ENCODE measurements around the gene TMIGD3. TPM values are rescaled to one million over a fixed set of nuclear protein-coding genes. Genes with fewer than 3 reads are reported as not detected.

Gene TMIGD3
- total RNA-seq, 1 donor from 2014 or later: 1.2 TPM

GRCh38 chr1:111512132-111512889 lies 8.9 kb upstream of the TMIGD3 start:
- ATAC-seq: no peak
- intact Hi-C loops (cut with DNase I): no loop called here
- no peak for DNase-seq (ENCODE audit: low spot score)

- DNase-seq (ENCODE audit: low spot score): no peak
- no peak for ATAC-seq
- intact Hi-C loops (cut with DNase I): no loop called here
These were observed 7.9 kb upstream of the TMIGD3 start for GRCh38 chr1:111511370-111511769.

DNA sequence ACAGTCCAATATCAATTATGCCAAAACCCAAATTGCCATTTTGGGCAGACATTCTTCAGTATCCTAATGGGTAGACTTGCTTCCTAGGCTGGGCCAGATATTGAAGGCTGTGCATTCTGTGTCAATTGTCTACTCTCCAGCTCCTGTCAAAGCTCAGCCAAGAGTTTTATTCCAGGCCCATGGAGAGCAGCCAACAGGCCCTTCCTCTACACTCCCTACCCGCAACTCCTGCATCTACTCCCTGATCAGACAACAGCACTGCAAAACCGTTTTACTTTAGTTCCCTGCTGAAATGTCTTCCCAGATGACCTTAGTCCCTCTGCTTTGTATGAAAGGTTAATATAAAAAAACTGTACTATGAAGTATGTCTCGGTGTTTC lies 6.6 kb upstream of the TMIGD3 start:
- no peak for ATAC-seq
- intact Hi-C loops (cut with DNase I): loop anchor here (5.0 to 10.0 kb wide), 2 partner anchors 142 to 235 kb away; no protein-coding TSS in a partner anchor

DNA sequence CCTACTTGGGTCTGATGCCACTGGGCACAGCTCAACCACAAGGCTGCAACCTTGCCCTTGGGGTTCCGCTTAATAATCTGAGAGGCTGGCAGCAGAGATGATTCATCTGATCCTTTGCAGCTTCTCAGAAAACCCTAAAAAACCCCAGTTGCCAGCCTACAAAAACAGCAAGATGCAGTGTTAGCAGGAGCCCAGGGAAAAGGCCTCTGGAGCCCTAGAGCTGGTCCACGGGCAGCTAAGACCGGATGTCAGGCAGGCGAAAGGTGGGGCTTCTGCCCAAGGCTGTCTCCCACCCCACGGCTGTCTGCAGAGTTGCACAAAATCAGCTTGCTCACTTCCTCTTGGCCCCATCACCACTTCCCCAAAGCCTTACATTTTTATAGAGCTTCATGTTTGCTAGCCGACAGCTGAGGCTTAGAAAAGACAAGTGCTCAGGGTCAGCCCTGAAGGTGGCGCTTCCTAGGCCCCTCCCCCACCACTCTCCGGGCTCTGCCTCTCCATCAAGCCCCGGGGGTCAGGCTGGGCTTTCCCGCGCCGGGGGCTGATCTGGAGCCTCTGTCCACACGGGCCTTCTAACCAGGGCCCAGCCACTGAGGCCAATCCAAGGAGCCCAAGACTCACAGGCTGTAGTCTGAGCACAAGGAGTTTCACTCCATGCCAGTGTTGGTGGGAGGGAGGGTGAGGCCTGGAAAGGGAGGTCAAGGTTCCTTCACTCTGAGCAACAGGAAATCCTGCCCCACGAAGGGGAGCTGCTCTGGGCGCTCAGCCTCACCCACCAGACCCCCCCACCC lies 4.2 kb upstream of the TMIGD3 start:
- peak; percentile 87 for ATAC-seq
- peak; percentile 87 for DNase-seq (ENCODE audit: low spot score)
- intact Hi-C loops (cut with DNase I): loop anchor here (5.0 to 10.0 kb wide), 2 partner anchors 145 to 237 kb away; no protein-coding TSS in a partner anchor

More for the DNA sequence above, 6.6 kb upstream of the TMIGD3 start:
- no peak for DNase-seq (ENCODE audit: low spot score)

DNA sequence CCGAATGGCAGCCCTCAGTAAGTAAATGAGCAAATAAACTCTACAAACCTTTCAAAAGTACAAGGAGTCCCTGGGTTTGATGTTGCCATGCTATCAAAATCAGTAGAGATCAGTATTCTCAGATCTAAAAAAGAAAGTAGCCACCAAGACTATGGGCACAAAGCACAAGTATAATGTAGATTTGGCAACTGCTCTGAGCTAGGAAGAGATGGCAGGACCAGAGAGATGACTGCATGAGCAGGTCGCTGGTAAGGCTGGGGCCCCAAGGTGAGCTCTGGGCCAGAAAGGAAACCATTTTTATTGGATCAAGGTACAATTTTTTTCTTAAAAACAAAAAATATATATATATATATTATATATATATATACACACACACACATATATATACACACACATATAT lies 3.1 kb upstream of the TMIGD3 start:
- DNase-seq (ENCODE audit: low spot score) (no peak), ATAC-seq (no peak)
- intact Hi-C loops (cut with DNase I): loop anchor here (5.0 to 10.0 kb wide), 2 partner anchors 146 to 238 kb away; no protein-coding TSS in a partner anchor

- intact Hi-C loops (cut with DNase I): loop anchor here (5.0 to 10.0 kb wide), 2 partner anchors 147 to 239 kb away; no protein-coding TSS in a partner anchor
These were observed 2.2 kb upstream of the TMIGD3 start for GRCh38 chr1:111505641-111506119.

DNA sequence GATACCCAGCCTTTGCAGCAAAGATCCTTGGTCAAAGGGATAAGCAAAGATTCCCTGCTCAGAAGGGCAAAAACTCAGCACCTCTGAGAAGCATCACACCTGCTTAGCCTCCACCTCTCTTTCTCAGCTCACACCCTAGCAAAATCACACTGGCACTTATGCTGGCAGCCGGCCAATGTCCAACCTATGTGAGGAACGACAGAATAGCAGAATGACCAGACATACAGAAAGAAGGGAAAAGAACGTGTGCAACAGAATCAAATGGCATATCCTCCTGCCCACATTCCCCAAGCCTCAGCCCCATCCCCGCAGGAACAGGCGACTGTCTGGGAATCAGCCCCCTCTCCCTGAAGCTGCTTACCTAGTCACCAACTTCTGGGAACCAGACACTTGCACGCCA lies 664 bp upstream of the TMIGD3 start:
- DNase-seq (ENCODE audit: low spot score) (no peak), ATAC-seq (no peak)
- intact Hi-C loops (cut with DNase I): loop anchor here (10.0 kb wide), 1 partner anchor 241 kb away; no protein-coding TSS in a partner anchor

More at GRCh38 chr1:111505641-111506119, 2.2 kb upstream of the TMIGD3 start:
- DNase-seq (ENCODE audit: low spot score) (no peak), ATAC-seq (no peak)

- DNase-seq (ENCODE audit: low spot score) (no peak), ATAC-seq (no peak)
- intact Hi-C loops (cut with DNase I): loop anchor here (10.0 kb wide), 1 partner anchor 243 kb away; no protein-coding TSS in a partner anchor
These were observed 1.8 kb downstream of the TMIGD3 start for GRCh38 chr1:111501645-111502044.

DNA sequence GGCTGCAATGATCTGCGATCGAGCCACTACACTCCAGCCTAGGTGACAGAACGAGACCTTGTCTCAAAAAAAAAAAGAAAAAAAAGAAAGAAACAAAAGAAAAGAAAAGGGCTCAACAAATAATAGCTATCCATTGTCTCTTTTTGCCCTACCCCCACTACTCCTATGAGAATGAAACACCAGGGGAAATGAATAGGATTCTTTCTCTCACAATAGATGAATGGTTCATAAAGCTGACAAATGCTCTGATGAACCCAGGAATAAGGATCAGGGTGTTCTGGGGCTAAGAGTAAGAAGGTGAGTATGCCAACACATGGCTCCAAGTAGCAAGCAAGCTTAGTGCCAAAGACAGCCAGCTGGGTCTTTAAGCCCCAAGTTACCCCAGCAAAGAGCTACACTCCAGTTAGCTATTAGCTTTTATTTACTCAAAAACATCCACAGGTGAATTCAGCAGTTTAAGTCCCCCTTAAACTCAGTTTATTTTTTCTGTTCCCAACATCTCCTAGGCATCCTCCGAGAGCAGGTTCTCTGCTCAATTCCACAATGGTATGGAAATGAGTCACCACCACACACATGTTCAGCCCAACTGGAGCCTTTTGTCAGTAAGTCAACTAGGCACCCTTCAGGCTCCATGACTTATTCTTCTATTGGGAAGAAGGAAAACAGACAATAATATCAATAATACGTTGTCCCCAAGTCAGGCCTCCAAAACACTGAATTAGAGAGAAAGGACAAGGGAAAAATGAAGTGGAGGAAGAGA lies 4.2 kb downstream of the TMIGD3 start:
- intact Hi-C loops (cut with DNase I): no loop called here
- no peak for ATAC-seq
- DNase-seq (ENCODE audit: low spot score): no peak

- intact Hi-C loops (cut with DNase I): no loop called here
- ATAC-seq: no peak
- DNase-seq (ENCODE audit: low spot score): no peak
These were observed 5.8 kb downstream of the TMIGD3 start for GRCh38 chr1:111497592-111497991.

- intact Hi-C loops (cut with DNase I): no loop called here
- DNase-seq (ENCODE audit: low spot score): no peak
- no peak for ATAC-seq
These were observed 7.0 kb downstream of the TMIGD3 start for GRCh38 chr1:111496398-111496797.

GRCh38 chr1:111491070-111491469 lies 12.4 kb downstream of the TMIGD3 start:
- no peak for DNase-seq (ENCODE audit: low spot score)
- ATAC-seq: no peak
- intact Hi-C loops (cut with DNase I): no loop called here

DNA sequence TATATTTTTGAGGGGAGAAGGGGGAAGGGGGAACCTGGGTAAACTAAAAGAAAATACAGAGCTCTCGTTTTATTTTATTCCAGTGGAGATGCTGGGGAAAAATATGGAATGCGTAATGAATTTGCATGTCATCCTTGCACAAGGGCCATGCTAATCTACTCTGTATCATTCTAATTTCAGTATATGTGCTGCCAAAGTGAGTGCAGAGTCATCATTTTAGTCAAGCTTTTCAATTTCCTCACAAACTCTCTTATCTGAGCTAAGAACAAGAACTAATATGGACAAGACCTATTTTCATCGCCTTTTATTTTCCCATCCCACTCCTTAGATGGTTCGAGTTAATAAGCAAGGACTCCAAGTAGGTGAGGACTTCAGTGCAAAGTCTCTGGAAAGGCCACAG lies 13.2 kb downstream of the TMIGD3 start:
- DNase-seq (ENCODE audit: low spot score) (no peak), ATAC-seq (no peak)
- intact Hi-C loops (cut with DNase I): no loop called here

DNA sequence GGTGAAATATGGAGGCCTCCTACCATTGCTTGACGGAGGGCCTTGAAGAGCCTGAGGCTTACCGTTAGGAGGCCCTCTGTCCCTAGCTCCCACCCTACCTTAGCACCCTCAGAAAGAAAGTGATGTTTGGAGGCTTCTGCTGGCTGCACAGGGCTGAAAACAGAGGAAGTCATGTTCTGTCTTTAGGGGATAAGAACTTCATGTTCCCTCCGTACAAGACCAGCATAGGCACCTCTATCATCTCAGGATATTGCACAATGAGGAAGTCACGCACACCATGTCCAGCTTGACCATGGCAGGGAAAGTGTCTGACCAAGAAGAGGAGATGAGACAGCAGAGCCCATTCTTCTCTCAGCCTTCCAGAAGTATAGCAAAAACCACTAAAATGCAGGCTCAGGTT lies 13.8 kb downstream of the TMIGD3 start:
- ATAC-seq (peak; percentile 90), DNase-seq (ENCODE audit: low spot score) (no peak)
- intact Hi-C loops (cut with DNase I): loop anchor here (10.0 kb wide), 1 partner anchor 275 kb away; no protein-coding TSS in a partner anchor

- intact Hi-C loops (cut with DNase I): loop anchor here (10.0 kb wide), 1 partner anchor 276 kb away; no protein-coding TSS in a partner anchor
- ATAC-seq: no peak
- no peak for DNase-seq (ENCODE audit: low spot score)
These were observed 14.8 kb downstream of the TMIGD3 start for GRCh38 chr1:111488669-111489068.

GRCh38 chr1:111487133-111487532 lies 16.3 kb downstream of the TMIGD3 start:
- ATAC-seq (no peak), DNase-seq (ENCODE audit: low spot score) (no peak)
- intact Hi-C loops (cut with DNase I): loop anchor here (10.0 kb wide), 1 partner anchor 278 kb away; no protein-coding TSS in a partner anchor

DNA sequence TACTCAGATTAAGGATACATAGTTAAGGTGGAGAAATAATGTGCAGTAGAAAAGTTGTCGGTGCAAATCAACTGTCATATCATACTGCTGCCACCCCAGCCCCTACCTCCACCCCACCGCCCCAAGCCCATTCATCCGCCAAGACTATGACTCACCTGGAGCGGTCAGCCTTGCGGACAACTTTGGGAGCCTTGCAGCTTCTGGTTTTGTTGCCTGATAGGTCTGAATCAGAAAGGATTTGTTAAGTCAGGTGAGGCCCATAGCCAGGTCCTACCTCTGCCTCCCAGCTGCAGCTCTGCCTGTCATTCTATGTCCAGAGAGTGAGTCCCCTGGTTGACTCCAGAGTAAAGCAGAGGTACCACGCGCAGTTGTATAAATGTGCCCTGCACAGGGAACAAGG lies 17.0 kb downstream of the TMIGD3 start:
- DNase-seq (ENCODE audit: low spot score): no peak
- ATAC-seq: no peak
- intact Hi-C loops (cut with DNase I): loop anchor here (10.0 kb wide), 1 partner anchor 278 kb away; no protein-coding TSS in a partner anchor

DNA sequence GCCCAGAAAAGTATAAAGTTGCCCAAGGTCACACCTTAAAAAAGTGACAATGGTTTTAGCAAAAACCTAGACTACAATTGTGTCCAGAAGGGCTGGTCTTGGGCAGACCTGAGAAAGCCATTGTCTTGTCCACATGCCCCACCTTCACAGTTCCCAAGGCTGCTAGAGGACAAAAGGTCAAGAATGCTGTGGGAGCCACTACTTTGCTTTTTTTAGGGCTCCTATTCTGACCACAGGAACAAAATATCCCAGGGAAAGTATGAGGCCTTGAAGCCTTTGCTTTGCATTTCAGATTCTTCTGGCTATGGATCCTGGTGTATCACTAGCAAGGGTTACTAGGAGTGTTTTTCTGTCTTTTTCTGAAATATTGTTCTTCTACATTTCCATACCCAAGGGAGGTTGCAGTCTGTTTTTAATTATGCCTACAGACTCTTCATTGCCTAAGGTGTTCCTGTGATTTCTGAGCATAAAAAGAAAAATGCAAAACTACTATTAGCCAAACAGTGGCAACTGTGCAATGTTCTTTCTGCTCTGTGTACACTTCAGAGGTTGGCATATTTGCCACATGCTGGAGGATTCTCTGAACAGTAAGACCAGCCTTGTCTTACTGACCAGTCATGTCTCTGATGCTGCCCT lies 18.9 kb downstream of the TMIGD3 start:
- intact Hi-C loops (cut with DNase I): loop anchor here (10.0 kb wide), 1 partner anchor 280 kb away; no protein-coding TSS in a partner anchor
- ATAC-seq (no peak), DNase-seq (ENCODE audit: low spot score) (no peak)
